Subcutaneous adipose tissue (tissue), 4 donors: ENCODE results near the gene DHRS12. TPM values are rescaled to one million over a fixed set of nuclear protein-coding genes. Genes with fewer than 3 reads are reported as not detected.

Experiments
- total RNA-seq, 4 donors: library from RNA; depleted of rRNA; stranded (reverse); fragments of >200 nt; gene quantifications; one replicate each; pipeline ENCODE4 v1.1.0, GENCODE V29; 2016
- TF ChIP-seq, protein P1 (sequence below): fragments of 450-650 bp; IDR thresholded peaks from one replicate; pipeline ENCODE4 v1.5.1; 2016; ENCODE audit warnings: low read depth, mild to moderate bottlenecking, control low read depth, antibody characterized with exemption, moderate library complexity

Gene DHRS12
- total RNA-seq, 4 donors from 2014 or later, result 22.3 to 47.8 (median 29.1) TPM

- TF ChIP-seq, protein P1, sequence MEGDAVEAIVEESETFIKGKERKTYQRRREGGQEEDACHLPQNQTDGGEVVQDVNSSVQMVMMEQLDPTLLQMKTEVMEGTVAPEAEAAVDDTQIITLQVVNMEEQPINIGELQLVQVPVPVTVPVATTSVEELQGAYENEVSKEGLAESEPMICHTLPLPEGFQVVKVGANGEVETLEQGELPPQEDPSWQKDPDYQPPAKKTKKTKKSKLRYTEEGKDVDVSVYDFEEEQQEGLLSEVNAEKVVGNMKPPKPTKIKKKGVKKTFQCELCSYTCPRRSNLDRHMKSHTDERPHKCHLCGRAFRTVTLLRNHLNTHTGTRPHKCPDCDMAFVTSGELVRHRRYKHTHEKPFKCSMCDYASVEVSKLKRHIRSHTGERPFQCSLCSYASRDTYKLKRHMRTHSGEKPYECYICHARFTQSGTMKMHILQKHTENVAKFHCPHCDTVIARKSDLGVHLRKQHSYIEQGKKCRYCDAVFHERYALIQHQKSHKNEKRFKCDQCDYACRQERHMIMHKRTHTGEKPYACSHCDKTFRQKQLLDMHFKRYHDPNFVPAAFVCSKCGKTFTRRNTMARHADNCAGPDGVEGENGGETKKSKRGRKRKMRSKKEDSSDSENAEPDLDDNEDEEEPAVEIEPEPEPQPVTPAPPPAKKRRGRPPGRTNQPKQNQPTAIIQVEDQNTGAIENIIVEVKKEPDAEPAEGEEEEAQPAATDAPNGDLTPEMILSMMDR, result no peak
Measured at GRCh38 chr13:51797664-51798488, 6.1 kb downstream of the DHRS12 start.

DNA sequence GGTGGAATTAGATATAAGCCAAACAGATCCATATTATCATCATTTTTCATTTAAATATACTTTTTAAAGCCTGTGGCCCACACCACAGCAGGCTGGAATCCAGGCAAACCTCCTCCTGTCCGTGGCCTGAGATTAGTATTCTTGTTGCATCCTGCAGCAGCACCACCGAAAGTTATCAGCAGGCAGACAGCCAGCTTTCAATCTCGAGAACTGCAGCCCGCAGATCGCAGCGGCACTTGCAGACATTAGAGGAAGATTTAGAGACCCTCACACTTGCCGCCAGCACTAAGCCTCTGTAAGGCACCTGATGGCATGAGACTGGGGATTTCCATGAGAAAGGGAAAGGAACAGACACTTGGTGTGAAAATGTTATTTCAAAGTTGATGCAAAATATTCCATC, 7.4 kb downstream of the DHRS12 start:
- TF ChIP-seq, protein P1, result no peak

DNA sequence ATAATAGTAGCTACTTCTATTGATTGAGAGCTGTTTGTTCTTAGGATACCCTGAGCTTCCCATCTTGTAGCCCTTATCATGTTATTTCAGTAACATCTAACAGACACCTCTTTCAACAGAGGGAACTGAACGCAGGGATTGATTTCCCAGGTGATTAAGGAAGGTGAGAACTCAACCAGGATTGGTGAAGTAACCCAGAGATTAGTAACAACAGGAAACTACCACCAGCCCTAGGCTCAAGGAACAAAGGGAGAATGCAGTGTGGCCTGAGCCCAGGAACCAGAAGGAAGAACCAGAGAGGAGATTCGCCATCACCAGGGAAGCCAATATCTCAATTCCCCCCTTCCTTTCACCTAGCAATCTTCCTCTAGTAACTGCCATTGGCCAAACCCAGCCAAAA, 8.5 kb downstream of the DHRS12 start:
- TF ChIP-seq, protein P1, result no peak

DNA sequence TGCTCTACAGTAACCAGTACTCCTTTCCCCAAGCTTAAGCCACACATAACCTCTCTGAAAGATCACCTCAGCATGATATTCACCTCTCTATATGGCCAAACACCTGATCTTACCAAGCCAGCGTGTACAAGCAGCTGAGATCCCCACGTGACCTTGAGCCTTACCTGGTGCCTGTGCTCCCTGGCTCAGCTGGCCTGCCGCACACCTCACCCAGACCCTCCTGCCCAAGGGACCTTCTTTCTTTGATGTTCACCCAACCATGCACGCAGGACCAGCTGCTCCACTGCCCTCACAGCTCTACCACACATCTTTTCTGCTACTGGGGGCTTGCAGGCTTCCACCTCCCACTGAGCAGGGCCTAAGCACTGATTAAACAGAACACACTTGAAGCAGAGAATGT, 9.0 kb downstream of the DHRS12 start:
- TF ChIP-seq, protein P1, result no peak

DNA sequence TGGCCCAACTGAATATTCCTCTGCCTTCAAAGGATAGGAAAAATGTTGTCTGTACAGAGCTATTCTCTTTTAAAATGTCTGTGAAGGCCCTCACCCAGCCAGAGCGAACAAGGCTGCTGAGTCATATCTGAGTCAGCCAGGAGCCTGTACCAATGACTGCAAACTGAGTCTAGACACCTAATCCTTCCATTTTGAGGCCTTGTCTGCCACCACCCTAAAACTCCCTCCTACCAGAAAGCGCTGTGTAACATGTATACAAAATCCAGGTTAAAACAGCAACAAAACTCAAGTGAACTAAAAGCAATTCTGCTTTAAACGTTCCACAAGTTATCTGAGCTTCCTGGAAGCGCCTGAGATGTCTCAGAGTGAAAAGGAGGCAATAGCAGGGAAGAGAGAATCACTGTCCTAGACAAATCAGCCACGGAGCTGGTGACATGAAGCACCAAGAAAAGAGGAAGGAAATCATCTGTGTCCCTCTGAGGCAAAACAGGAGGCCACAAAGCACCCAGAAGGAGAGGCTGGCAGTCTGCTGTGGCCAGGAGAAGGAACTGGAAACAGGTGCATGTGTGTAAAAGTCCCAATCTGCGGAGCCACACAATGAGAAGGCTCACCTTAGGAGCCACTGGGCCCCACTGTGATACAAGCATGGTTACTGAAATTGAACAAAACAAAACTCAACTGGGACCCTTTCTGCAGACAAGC, 10.2 kb downstream of the DHRS12 start:
- TF ChIP-seq, protein P1, result no peak

DNA sequence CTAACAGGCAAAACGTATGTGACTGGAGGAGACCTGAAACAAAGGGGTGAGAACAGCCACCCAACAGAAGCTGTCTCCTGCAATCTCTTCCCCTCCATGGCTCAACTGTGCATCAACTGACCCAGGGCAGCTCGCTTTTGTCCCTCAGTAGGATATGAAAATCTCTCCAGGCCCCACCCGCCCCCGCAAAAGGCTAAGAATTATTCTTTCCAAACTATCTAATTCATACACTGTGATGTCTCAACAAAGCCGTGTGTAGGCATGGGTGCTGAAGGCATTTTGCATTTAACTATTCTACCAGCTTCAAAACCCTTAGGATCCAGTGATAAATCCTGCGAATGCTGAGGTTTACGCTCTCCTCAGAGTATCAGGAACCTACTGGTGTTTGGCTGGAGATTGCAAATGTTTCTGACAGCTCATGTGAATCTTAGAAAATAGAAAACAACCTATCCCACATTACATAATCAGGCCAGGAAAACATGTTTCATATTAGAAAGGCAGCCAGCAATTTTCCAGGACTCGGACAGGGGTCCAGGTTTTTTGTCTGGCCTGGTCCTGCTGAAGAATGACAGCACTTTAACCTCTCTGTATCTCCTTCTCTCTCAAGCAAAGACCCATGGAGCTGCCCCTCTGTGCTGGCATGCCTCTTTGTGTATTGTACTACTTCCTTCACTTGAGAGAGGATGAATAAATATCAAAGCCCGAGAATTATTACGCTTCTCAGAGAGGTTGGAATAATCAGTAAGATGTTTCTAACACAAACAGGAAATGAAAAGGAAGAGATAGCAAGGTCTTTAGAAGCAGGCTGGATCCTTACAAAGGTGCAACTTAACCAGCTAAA, 17.3 kb downstream of the DHRS12 start:
- TF ChIP-seq, protein P1, result no peak
